Uterus (tissue), 2 donors: Measurements from ENCODE around the gene FUCA1.

Experiments
- POLR2A ChIP-seq, 2 donors: fragments of 450-650 bp; IDR thresholded peaks; one replicate each; pipeline ENCODE4 v1.6.1; 2016; ENCODE audit warnings: antibody characterized with exemption in 2 of 2, mild to moderate bottlenecking in 1 of 2, moderate library complexity in 1 of 2
- TF ChIP-seq, protein P1 (sequence below), 4 experiments: fragments of 200-600 bp in 2 of 4; fragments of 450-650 bp in 2 of 4; sonication (generic) in 2 of 4; IDR thresholded peaks; one replicate each; pipeline ENCODE4 v1.5.1; 2016 to 2019; ENCODE audit warnings: antibody characterized with exemption in 4 of 4, mild to moderate bottlenecking in 2 of 4, moderate library complexity in 1 of 4

DNA sequence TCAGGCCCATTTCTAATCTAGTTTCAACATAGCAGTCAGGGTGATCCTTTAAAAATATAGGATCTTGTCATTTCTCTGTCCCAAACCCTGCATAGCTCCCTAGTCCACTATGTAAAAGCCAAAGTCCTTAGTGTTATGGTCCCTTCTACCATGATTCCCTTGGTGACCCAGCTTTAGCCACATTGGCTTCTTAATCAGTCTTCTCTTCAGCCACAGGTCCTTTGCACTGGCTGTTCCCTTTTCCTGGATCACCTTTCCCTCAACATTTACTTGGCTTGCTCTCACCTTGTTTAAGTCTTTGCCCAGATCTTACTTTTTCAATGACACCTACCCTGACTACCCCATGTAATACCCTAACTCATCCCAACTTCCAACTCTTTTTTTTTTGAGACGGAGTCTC lies 11.7 kb upstream of the FUCA1 start:
- TF ChIP-seq, protein P1, sequence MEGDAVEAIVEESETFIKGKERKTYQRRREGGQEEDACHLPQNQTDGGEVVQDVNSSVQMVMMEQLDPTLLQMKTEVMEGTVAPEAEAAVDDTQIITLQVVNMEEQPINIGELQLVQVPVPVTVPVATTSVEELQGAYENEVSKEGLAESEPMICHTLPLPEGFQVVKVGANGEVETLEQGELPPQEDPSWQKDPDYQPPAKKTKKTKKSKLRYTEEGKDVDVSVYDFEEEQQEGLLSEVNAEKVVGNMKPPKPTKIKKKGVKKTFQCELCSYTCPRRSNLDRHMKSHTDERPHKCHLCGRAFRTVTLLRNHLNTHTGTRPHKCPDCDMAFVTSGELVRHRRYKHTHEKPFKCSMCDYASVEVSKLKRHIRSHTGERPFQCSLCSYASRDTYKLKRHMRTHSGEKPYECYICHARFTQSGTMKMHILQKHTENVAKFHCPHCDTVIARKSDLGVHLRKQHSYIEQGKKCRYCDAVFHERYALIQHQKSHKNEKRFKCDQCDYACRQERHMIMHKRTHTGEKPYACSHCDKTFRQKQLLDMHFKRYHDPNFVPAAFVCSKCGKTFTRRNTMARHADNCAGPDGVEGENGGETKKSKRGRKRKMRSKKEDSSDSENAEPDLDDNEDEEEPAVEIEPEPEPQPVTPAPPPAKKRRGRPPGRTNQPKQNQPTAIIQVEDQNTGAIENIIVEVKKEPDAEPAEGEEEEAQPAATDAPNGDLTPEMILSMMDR (IDR thresholded peaks at IDR 0.05) = no peak
- no peak for TF ChIP-seq POLR2A (IDR thresholded peaks at IDR 0.05)
